T-helper 2 cell treated with Interferon-gamma antibody and Interleukin-4, amounts not matched to agents 5 μg/mL and 100 μg/mL, for 36 hours (primary cell): ENCODE data around the gene CLEC4A.
"Not testable (repeated sequence)": the region's sequence is repeated elsewhere in the genome, so short reads cannot be mapped to it uniquely, and the experiment has no call there.

Experiments
- DNase-seq: peaks from one replicate; pipeline ENCODE4 v3.0.0; 2021; ENCODE audit warnings: low spot score
- H3K27ac Mint-ChIP-seq: one replicate; pipeline ENCODE4 v1.8.0; 2021; ENCODE audit warnings: mild to moderate bottlenecking, mixed read lengths
- H3K27me3 Mint-ChIP-seq: one replicate; pipeline ENCODE4 v1.8.0; 2021; ENCODE audit warnings: low read depth, mixed read lengths
- H3K36me3 Mint-ChIP-seq: one replicate; pipeline ENCODE4 v1.8.0; 2021; ENCODE audit warnings: low read depth, mixed read lengths
- H3K4me1 Mint-ChIP-seq: one replicate; pipeline ENCODE4 v1.8.0; 2021; ENCODE audit warnings: low read depth, mixed read lengths
- H3K4me3 Mint-ChIP-seq: one replicate; pipeline ENCODE4 v1.8.0; 2022; ENCODE audit warnings: mild to moderate bottlenecking, moderate library complexity, mixed read lengths
- H3K9me3 Mint-ChIP-seq: one replicate; pipeline ENCODE4 v1.8.0; 2021; ENCODE audit warnings: mixed read lengths

The CLEC4A gene

DNA sequence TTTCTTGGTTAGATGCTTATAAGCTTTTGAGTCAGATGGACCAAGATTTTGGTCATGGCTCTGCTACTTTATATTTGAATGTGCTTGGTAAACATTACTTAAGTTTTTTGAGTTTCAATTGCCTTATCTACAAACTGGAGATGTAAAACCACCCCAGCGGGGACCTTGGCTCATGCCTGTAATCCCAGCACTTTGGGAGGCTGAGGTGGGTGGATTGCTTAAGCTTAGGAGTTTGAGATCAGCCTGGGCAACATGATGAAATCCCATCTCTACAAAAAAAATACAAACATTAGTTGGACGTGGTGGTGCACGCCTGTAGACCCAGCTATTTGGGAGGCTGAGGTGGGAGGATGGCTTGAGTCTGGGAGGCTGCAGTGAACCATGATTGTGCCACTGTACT is 30.1 kb upstream of the CLEC4A start:
- Mint-ChIP-seq H3K27ac (no peak overlapping the region), H3K4me1 (peaks cover 29% of the 10 kb centered on the region), H3K9me3 (no peaks in the 10 kb centered on the region), H3K4me3 (no peak overlapping the region), H3K27me3 (no peaks in the 10 kb centered on the region), H3K36me3 (peaks cover 70% of the 10 kb centered on the region)
- no peak for DNase-seq

DNA sequence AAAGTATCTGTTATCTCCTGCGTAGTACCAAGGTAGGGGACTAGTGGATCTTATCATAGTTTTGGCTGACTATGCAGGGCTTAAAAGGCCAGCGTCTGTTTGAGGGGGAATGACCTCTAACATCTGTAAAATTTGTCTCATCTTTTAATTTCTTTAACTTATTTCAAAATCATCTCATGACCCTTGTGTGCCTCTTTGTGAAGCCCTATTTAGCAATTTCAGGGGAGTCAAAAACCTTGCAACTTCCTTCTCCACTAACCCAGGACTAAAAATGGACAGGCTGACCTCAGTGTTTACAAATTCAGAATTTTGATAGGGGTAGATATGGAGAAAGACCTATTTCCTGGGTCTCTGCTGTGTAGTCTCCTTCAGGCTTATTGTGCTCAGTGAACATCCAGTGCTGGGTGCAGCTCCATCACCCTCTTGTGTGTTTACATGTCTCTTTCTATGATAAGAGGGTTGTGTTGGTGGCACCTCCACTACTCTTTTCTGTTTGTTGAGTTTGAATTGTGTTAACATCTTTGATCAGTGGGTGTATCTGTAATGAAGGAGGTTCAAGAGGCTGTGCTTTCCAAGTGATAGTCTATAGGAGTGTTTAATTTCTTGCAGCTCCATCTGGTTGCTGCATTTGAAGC is 27.0 kb upstream of the CLEC4A start:
- Mint-ChIP-seq H3K4me3 (no peak overlapping the region), H3K4me1 (peaks cover 22% of the 10 kb centered on the region), H3K9me3 (no peaks in the 10 kb centered on the region), H3K36me3 (peaks cover 66% of the 10 kb centered on the region), H3K27ac (peak overlapping the region; percentile 12), H3K27me3 (no peaks in the 10 kb centered on the region)
- no peak for DNase-seq

DNA sequence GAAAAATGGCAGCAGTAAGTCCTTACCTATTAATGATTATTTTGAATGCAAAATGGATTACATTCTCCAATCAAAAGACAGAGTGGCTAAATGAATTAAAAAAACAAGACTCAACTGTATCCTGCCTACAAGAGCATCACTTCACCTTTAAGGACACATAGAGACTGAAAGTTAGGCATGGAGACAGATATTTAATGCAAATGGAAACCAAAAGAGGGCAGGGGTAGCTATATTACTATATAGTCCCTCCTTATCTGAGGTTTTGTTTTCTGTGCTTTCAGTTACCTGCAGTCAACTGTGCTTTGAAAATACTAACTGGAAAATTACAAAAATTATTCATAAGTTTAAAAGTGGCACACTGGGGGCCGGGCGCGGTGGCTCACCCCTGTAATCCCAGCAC is 24.2 kb upstream of the CLEC4A start:
- DNase-seq, result no peak
- Mint-ChIP-seq H3K27ac (no peak overlapping the region), H3K36me3 (peaks cover 50% of the 10 kb centered on the region), H3K9me3 (no peaks in the 10 kb centered on the region), H3K4me1 (peaks cover 22% of the 10 kb centered on the region), H3K27me3 (no peaks in the 10 kb centered on the region), H3K4me3 (no peak overlapping the region)

- DNase-seq, result peak; percentile 58
- Mint-ChIP-seq H3K36me3 (peaks cover 7% of the 10 kb centered on the region), H3K27me3 (no peaks in the 10 kb centered on the region), H3K9me3 (no peaks in the 10 kb centered on the region), H3K27ac (no peak overlapping the region), H3K4me3 (no peak overlapping the region), H3K4me1 (peaks cover 6% of the 10 kb centered on the region)
These were observed 14.5 kb upstream of the CLEC4A start for GRCh38 chr12:8108808-8109398.

DNA sequence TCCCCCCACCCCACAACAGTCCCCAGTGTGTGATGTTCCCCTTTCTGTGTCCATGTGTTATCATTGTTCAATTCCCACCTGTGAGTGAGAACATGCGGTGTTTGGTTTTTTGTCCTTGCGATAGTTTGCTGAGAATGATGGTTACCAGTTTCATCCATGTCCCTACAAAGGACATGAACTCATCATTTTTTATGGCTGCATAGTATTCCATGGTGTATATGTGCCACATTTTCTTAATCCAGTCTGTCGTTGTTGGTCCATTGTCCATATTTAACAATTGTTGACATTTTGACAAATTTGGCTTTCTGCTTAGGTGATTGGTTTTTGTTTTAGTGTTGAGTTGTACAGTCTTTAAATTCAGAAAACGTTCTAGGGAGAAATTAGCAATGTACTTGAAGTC is 10.3 kb upstream of the CLEC4A start:
- H3K27ac Mint-ChIP-seq, H3K27me3 Mint-ChIP-seq, H3K4me1 Mint-ChIP-seq, H3K36me3 Mint-ChIP-seq, DNase-seq, H3K9me3 Mint-ChIP-seq, H3K4me3 Mint-ChIP-seq: not testable (repeated sequence)

GRCh38 chr12:8120072-8120713 is 3.2 kb upstream of the CLEC4A start:
- Mint-ChIP-seq H3K4me3 (no peak overlapping the region), H3K36me3 (no peaks in the 10 kb centered on the region), H3K27me3 (no peaks in the 10 kb centered on the region), H3K27ac (no peak overlapping the region), H3K9me3 (no peaks in the 10 kb centered on the region), H3K4me1 (no peaks in the 10 kb centered on the region)
- DNase-seq, result no peak

DNA sequence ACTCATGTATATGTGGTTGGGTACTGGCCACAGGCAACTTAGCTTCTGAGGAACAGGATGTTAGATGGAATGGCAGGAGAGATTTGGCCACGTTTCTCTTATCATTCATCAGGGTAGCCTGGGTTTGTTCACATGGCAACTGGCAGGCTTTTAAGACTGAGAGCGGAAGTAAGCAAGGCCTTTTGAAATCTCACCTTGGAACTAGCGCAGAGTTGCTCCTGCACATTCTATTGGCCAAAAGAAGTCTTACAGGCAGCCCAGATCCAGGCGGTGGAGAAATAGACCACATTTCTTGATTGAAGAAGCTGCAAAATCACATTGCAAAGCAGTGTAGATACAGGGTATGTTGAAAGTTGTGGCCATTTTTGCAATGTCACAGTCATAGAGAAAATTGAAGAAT is 3.7 kb downstream of the CLEC4A start:
- Mint-ChIP-seq H3K27me3 (no peaks in the 10 kb centered on the region), H3K9me3 (no peaks in the 10 kb centered on the region), H3K27ac (no peak overlapping the region), H3K36me3 (peaks cover 2% of the 10 kb centered on the region), H3K4me3 (no peak overlapping the region), H3K4me1 (peaks cover 14% of the 10 kb centered on the region)
- no peak for DNase-seq

GRCh38 chr12:8133636-8134397 is 10.4 kb downstream of the CLEC4A start:
- not testable (repeated sequence) for H3K27ac Mint-ChIP-seq, H3K27me3 Mint-ChIP-seq, H3K9me3 Mint-ChIP-seq, H3K36me3 Mint-ChIP-seq, H3K4me1 Mint-ChIP-seq, H3K4me3 Mint-ChIP-seq
- DNase-seq, result peak; percentile 5

GRCh38 chr12:8134398-8134930 is 11.0 kb downstream of the CLEC4A start:
- H3K4me3 Mint-ChIP-seq, H3K27me3 Mint-ChIP-seq, H3K4me1 Mint-ChIP-seq, H3K27ac Mint-ChIP-seq, H3K36me3 Mint-ChIP-seq, H3K9me3 Mint-ChIP-seq, DNase-seq: not testable (repeated sequence)

GRCh38 chr12:8141647-8142046 is 18.2 kb downstream of the CLEC4A start:
- not testable (repeated sequence) for H3K9me3 Mint-ChIP-seq, DNase-seq

GRCh38 chr12:8143261-8143660 is 19.8 kb downstream of the CLEC4A start:
- Mint-ChIP-seq H3K36me3 (no peaks in the 10 kb centered on the region), H3K27me3 (peaks cover 18% of the 10 kb centered on the region), H3K9me3 (no peaks in the 10 kb centered on the region), H3K4me3 (no peak overlapping the region), H3K4me1 (no peaks in the 10 kb centered on the region), H3K27ac (no peak overlapping the region)
- DNase-seq, result no peak

More at GRCh38 chr12:8141647-8142046, 18.2 kb downstream of the CLEC4A start:
- not testable (repeated sequence) for H3K4me3 Mint-ChIP-seq, H3K27ac Mint-ChIP-seq, H3K36me3 Mint-ChIP-seq, H3K27me3 Mint-ChIP-seq, H3K4me1 Mint-ChIP-seq

DNA sequence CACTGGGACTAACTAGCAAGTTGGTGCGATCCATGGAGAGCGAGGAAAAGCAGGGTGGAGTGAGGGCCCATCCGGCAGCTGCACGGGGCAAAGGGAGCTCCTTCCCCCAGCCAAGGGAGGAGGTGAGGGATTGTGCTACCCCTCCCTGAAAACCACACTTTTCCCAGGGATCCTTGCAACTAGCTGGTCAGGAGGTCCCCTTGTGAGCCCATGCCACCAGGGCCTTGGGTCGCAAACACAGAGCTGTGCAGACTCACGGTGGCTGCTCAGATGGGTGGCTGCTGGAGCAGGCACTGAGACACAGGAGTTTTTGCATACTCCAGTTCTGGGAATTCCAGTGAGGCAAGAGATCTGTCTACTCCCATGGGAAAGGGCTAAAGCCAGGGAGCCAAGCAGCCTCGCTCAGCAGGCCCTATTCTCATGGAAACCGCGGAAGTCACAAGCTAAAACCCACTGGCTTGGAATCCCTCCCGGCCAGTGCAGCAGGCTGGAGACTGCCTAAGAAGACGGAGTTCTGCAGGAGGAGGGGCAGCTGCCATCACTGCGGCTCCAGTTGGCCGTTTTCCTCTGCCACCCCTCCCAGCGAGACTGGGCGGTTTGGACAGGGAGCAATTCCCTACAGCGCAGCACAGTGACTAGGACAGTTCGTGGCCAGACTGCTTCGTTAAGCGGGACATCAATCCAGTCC is 22.5 kb downstream of the CLEC4A start:
- Mint-ChIP-seq H3K4me1 (no peaks in the 10 kb centered on the region), H3K27me3 (peaks cover 38% of the 10 kb centered on the region), H3K4me3 (no peak overlapping the region), H3K27ac (no peak overlapping the region), H3K36me3 (no peaks in the 10 kb centered on the region), H3K9me3 (no peaks in the 10 kb centered on the region)
- DNase-seq, result no peak

- Mint-ChIP-seq H3K4me1 (no peaks in the 10 kb centered on the region), H3K27ac (no peak overlapping the region), H3K9me3 (no peaks in the 10 kb centered on the region), H3K36me3 (no peaks in the 10 kb centered on the region), H3K4me3 (no peak overlapping the region), H3K27me3 (peaks cover 42% of the 10 kb centered on the region)
- DNase-seq, result no peak
These were observed 23.0 kb downstream of the CLEC4A start for GRCh38 chr12:8146442-8146771.

DNA sequence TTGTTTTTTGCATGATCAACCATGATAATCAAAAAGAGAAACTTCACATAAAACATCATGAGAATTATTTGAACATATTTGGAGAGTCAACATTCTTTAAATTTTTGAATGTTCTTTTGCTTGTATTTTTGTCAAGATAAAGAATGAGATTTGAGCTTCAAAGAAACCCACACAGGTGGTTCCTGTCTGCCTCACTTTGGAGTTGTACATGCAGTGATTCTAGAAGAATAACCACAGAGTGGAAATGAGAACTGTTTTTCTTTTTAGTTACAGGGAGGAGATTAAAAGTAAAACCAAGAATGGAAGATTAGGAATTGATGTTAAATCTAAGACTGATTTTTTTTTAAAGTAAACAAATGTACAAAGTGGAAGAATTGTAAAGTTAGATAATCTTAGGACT is 31.1 kb downstream of the CLEC4A start:
- Mint-ChIP-seq H3K36me3 (no peaks in the 10 kb centered on the region), H3K4me1 (peaks cover 5% of the 10 kb centered on the region), H3K4me3 (no peak overlapping the region), H3K27me3 (peaks cover 61% of the 10 kb centered on the region), H3K9me3 (no peaks in the 10 kb centered on the region), H3K27ac (no peak overlapping the region)
- DNase-seq, result no peak
